ENCODE results near the gene ZNF467.

Gene ZNF467

GRCh38 chr7:149783386-149784250 lies 10.2 kb upstream of the ZNF467 start:
- peak; percentile 62 for DNase-seq

GRCh38 chr7:149782682-149783345 lies 9.4 kb upstream of the ZNF467 start:
- no peak for DNase-seq

- no peak for DNase-seq
These were observed 8.5 kb upstream of the ZNF467 start for GRCh38 chr7:149781921-149782320.

GRCh38 chr7:149780636-149781419 lies 7.4 kb upstream of the ZNF467 start:
- peak; percentile 38 for DNase-seq

- no peak for DNase-seq
These were observed 6.7 kb upstream of the ZNF467 start for GRCh38 chr7:149780056-149780455.

- no peak for DNase-seq
These were observed 6.1 kb upstream of the ZNF467 start for GRCh38 chr7:149779502-149779805.

- no peak for DNase-seq
These were observed 5.5 kb upstream of the ZNF467 start for GRCh38 chr7:149778696-149779501.

GRCh38 chr7:149778327-149778637 lies 4.9 kb upstream of the ZNF467 start:
- DNase-seq, result no peak

- no peak for DNase-seq
These were observed 4.4 kb upstream of the ZNF467 start for GRCh38 chr7:149777551-149778326.

- peak; percentile 58 for DNase-seq
These were observed 3.5 kb upstream of the ZNF467 start for GRCh38 chr7:149776848-149777407.

- DNase-seq, result no peak
These were observed 2.9 kb upstream of the ZNF467 start for GRCh38 chr7:149776289-149776688.

- DNase-seq, result no peak
These were observed 1.8 kb upstream of the ZNF467 start for GRCh38 chr7:149775176-149775556.

GRCh38 chr7:149774237-149775175 lies 1.1 kb upstream of the ZNF467 start:
- peak; percentile 68 for DNase-seq

GRCh38 chr7:149772956-149773434 lies 393 bp downstream of the ZNF467 start:
- peak; percentile 80 for DNase-seq

GRCh38 chr7:149772241-149772955 lies 990 bp downstream of the ZNF467 start:
- peak; percentile 80 for DNase-seq

- DNase-seq, result peak; percentile 97
These were observed 1.6 kb downstream of the ZNF467 start for GRCh38 chr7:149771720-149772240.

GRCh38 chr7:149770728-149771636 lies 2.4 kb downstream of the ZNF467 start:
- no peak for DNase-seq

GRCh38 chr7:149769915-149770314 lies 3.5 kb downstream of the ZNF467 start:
- no peak for DNase-seq
